Activated CD4-positive, alpha-beta T cell treated with anti-CD3 and anti-CD28 coated beads, Interleukin-2, amount 50 U/mL, for 4 hours (primary cell): ENCODE data around the gene FAM186B.

ENCODE experiments used
- DNase-seq, 2 experiments: peaks; one replicate each; pipeline ENCODE4 v3.0.0-alpha.2; 2020

Gene FAM186B

DNA sequence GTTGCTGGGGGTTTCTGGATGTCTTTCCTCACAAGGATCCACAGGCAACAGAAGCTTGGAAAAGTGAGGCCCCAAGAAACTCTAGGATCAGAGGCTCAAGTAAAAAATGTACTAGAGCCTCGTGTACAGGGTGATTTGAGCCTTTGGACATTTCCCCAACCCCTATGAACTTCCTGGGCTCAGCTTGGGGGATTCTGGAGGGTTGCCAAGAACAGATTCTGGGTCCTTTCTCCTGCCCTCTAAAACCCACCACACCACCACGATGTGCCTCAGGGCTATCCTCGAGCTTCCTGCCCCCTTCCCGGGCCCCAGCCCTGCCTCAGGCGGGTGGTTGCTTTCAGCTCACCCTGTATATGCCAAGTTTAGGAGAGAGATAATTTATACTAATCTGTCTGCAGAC, 583 bp downstream of the FAM186B start:
- no peak for DNase-seq

DNA sequence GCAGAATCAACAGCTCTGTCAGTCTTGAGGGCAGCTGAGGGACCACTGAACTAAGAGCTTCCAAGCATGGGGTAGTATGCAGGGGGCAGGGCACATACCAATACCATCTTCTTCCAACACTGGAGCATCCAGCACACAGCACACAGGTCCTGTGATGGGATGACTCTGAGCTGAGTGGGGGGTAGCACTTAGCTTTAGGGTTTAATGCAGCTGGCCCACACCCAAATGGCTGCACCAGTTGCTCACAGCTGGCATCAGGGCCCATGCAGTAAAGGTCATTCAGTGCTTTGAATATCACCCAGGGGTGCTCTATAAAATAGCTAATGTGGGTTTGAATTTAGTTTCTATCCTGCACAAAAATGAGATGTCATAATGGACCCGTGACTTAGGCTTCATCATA, 1.7 kb downstream of the FAM186B start:
- no peak for DNase-seq

DNA sequence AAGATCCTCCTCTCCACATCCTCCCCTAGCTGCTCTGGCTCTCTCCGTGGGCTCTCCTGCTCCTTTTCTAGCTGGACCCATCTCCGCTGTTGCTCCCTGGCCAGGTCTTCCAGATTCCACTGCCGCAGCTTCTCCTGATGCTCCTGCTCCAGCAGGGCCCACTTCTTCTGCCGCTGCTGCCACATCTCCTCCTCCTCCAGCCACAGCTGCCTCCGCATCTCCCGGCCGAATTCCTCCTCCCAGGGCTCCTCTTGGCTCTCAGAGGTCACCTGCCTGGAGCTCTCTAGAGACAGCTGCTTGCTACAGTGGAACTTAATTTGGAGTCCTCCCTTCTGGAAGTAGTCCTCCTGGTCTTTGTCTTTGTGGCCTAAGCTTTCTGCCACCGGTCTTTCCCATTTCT, 5.5 kb downstream of the FAM186B start:
- DNase-seq: no peak

DNA sequence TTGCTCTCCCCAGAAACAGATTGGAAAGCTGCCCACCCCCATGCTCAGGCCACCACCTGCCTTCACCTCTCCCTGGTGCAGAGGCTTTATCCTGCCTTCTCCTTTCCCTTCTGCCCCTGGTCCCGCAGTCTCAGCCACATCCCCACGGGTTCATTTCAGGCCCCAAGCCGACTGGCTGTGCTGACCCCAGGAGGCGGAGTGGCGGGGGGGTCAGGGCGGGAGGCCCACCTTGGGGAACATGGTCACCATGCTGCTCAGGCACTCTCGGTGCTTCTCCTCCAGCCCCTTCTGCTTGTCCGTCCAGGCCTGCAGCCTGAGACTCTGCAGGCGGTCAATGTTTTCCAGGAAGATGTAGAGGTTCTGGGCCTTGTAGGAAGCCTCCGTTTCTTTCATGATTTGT, 6.9 kb downstream of the FAM186B start:
- no peak for DNase-seq

DNA sequence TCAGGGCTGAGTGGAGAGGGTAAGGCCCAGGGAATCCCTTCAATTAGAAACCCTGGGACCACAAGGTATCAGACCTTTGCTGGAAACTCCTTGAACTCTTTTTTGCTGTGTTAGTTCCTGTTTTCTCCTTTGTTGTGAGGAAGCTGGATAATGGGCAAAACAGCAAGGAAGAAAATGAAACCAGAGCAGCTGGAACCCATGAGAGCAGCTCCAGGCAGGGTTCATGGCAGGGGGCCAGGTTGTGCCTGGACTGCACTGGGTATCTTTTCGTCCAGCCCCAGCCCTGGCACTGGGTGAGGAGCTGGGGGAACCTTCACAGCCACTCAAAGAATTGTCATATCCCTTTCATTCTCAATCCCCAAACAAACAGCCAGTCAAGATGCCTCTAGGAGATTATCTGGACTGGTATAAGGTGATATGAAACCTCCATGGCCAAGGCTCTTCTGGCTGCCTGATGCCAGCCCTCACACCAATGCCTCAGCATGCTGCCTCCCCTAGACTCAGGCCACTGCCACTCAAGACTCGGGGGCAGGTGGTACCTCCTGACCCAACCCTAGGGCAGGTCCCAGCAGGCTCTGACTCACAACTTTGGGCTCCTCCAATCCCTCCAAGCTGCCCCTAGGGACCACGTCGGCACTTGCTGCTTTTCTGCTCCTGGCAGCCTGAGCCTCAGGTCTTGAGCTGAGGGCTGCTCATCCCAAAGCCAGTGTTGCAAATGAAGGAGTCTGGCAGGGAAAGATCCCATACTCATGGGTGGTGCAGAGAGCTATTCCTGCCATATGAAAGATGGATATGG, 16.5 kb downstream of the FAM186B start:
- no peak for DNase-seq

DNA sequence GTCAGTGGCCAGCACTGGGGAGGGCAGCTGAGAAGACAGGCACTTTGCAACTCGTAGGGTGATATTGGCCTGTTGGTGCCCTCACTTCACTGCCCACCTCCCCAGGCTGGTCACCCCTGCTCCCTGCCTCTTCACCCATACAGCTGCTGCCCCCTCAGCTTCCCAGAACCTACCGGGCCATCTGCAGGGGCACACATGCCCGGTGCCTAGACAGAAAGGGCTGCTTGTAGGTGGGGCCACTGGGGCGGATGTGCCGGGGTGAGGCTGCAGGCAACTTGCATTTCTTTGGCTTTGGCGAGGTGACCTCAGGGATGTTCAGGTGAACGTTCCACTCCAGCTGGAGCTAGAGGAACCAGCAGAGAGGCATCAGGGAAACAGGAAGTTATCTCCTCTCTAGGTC, 17.2 kb downstream of the FAM186B start:
- DNase-seq: no peak

DNA sequence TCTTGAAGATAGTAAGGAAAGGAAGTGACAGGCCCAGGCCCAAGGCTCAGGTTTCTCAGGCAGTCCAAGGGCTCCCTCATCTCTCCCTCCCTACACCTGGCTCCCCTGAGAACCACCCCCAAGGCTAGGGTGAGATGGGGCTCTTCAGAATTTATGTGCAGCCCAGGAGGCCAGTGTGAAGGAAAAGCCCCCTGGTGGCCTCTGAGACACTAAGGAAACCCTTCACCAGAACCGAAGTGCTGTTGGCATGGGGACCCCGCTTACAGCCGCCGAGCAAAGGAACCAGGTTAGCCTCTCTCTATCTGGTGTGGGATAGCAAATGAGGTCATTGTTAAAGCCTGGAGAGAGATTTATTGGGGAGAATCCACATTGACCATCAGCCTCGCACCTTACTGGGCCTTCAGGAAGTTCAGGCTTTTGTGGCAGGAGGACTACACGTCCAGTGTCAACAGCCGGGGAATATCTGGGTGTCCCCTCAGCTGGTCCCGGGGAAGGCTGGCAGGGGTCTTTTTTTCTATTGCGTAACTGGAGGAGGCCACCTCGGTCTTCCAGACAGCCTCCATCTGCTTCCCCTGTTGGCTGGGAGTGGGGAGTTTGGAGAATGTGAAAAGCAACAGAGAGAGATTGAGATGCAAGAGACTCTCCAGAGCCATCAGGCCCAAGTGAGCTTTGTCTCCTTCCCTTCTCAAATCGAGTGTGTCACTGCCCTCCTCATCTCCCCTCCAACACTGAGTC, 18.1 kb downstream of the FAM186B start:
- no peak for DNase-seq

DNA sequence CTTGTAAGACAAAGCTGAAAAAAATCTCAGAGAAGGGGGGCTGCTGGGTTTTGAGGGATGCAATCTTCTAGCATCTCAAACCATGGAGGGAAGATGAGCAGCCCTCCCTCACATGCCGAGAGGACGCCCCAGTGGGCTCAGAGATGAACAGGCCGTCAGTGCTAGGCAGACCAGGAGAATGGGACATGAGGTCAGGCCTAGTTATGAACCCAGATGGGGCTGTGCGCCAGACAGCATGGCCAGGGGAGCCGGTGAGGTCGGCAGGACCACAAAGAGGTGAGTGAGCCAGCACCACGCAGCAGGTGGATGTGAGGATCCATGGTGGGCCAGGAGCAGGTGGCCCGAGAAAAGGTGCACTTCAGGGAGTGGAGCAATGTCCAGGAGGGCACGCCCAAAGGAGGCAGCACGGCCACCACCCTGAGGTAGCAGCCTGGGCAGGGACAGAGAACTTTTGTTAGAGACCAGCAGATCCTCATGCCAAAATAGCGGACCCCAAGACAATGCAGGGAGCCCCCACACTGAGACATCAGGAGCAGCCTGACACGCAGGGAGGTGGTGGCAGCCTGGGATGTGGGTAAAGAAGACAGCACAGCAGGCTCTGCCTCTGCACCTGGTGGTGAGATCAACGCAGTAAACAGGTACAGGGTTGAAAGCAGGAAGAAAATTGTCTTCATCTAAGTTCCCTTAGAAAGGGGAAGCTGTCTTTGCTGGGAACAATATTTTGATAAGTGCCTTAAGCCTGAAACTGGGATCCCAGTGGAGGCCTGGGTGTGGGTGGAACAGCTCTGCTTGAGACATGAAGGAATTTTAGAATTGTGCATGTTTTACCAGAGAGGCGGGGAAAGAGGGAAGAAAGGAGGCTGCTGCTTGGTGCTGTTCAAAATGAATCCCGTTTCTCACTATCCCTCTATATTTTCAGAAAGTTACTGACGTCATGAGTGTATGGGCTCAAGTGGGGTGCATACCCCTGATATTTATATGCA, 19.7 kb downstream of the FAM186B start:
- no peak for DNase-seq

DNA sequence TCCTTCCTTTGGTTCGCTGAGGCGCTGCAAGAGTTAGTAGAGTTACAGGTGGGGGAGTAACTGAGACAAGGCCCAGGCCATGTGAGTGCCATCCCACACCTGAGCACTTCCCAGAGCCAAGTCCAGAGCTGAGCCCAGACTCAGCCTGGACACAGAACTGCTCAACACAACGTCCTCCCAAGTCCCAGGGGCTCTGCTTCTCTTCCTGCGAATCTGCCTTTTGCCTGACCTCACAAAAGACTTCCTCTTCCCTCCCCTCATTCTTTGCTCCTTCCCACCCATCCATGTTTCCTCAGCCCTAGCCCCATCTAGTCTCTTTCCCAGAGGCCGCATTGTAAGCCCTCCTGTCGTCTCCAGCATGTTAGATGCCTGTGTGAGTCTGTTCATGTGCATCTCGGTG, 20.8 kb downstream of the FAM186B start:
- no peak for DNase-seq

DNA sequence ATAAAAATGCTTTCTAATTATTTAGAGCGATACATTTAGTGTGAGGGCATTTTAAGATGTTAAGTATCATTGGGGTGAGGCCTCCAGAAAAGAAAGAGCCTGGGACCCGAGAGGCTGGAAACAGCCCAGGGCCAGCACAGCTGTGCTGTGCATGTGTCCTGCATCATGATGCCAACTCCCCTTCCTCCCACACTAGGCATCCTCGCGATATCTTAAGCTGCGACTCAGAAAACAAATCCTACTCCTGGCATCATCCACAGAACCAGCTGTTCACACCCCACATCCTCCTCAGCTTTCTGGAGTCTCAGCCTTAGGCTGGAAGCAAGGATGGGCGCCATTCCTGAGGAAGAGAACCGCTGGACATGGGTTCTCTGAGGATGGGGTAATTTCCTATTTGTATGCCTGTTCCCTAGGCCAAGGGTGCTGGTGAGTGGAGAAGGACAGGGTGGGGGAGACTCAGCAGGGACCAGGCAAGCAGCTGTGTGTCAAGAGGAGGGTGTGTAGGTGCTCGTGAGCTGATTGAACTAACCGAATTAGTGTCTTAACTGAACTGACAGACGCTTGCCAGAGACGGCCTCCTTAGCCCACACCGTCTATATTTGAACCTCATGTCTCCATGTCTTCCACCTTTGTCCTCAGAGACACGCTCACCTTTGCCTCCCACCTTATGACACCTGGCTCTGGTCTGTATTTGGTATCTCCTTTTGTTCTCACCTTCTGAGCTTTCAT, 21.9 kb downstream of the FAM186B start:
- DNase-seq: no peak

DNA sequence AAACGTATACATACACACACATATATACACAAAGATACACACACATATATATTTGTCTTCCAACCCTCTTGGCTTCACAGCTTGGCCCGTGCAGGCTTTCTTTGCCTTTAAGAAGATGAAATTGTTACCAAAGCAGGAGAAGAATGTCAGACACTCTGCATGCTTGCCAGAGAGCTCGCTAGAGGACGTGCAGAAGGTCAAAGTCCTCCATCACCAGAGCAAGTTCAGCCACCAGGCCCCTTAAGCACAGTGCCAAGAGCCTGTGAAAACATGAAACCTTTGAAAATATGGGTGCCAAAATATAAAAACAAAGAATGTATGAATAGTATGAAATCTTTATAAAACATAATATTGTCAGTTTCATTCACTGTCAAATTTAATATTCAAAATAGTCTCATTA, 22.6 kb downstream of the FAM186B start:
- no peak for DNase-seq

DNA sequence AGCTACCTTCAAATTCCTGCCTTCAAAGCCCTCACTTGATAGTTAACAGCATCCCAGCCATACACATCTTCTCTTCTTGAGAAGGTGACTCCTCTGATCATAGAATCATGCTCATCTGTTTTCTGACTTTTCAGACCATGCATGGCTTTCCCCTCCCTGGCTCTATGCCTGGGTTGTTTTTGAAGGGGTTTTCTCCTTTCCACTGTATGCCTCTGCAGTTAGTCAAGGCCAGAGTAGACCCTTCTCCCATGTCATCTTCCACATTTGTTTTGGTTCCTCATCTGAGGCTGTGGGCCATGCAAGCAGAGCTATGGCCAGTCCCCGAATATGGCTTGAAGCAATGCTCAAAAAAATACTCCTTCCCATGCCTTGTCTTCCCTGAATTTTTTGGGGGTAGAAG, 23.2 kb downstream of the FAM186B start:
- no peak for DNase-seq

DNA sequence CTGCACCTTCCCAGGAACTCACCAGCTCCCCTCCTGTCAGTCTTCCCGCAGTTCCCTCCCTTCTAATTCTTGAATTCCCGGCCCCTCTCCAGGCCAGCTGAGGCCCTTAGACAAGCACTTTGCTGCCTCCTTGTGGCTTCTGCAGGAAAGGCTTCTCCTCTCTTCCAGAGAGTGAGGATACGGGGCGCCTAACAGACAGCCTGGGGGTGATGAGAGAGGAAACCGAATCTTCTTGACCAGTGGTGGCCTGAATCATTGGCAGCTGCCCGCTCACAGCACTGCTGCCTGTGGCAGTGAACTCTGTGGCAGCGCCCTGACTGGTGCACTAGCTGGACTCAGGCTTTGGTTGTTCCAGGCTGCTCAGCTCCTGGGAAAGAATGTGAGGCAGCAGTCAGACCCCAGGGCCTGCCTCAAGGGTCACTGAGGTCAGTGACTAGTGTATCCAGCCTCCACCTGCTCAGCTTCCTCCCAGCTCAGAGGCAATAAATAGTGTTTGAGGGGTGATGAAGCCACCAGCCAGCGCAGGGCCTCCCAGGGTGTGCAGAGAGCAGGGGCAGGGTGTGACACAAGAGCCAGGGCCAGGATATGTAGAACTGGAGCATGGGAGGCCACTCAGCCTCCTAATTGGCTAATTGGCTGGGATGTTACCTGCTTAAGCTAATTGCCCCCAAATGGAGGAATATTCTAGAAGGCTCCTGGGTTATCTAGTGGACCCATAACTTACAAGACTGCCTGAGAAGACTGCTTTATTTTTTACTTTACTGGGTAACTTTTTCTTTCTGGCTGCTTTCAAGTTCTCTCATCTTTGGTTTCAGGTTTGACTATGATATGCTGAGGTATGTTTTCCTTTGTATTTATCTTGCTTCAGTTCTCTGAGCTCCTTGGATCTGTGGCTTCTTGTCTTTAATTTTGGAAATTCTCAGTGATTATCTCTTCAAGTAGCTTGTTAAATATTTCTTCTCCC, 24.6 kb downstream of the FAM186B start:
- DNase-seq: peak; percentile 39 to 44

DNA sequence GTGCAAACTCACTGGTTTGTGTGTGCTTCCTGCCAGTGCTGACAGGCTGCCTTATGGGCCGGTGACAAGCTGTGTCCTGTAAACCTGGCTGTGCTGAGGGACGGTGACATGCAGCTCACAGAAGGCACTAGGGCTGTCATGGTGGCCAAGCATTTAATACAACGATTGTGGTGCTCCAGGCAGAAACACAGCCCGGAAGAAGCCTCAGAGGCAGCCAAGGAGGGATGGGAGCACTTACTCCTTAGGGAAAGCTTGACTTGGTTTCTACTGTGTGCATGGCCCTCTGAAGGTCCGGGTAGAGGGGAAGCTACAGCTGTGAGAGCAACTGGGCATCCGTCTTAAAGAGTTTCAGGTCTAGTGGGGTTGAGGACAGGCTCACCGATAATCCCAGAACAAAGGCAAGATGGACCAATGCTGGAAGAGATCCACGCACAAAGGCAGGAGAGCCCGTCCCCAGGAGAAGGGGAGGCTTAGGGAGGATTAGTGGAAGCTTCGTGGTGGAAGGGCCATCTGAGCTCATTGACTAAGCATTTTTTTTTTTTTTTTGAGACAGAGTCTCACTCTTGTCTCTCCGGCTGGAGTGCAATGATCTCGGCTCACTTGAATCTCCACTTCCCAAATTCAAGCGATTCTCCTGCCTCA, 26.8 kb downstream of the FAM186B start:
- DNase-seq: no peak

DNA sequence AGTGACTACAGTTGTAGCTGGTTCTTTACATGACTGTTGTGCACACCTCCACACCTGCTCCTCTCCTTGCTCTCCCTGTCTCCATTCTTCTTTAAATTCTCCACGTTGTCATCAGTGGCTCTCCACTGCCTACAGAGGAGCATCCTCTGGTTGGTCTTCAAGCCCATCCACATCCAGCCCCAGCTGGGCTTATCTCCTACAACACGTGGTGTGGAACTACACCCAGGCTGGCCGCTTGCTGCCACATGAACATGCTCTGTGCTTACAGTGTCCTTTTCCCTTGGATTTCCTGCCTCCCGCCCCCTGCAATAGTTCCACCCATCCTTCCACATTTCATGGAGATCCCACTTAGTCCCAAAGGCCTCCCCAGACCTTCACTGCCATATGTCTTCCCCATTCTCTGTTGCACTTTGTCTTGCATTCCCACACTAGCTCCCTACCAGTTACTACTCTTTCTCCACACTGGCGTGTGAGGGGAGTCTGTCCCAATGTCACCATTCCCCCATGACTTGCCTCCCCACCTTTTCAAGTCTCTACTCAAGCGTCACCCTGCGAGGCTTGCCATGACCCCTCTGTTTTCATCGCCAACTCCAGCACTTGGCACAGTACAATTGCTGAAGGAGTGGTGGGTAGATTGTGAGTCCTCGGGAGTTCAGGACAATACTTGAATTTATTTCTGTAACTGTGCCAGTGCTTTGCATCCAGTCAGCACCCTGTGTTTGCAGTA, 27.7 kb downstream of the FAM186B start:
- no peak for DNase-seq

DNA sequence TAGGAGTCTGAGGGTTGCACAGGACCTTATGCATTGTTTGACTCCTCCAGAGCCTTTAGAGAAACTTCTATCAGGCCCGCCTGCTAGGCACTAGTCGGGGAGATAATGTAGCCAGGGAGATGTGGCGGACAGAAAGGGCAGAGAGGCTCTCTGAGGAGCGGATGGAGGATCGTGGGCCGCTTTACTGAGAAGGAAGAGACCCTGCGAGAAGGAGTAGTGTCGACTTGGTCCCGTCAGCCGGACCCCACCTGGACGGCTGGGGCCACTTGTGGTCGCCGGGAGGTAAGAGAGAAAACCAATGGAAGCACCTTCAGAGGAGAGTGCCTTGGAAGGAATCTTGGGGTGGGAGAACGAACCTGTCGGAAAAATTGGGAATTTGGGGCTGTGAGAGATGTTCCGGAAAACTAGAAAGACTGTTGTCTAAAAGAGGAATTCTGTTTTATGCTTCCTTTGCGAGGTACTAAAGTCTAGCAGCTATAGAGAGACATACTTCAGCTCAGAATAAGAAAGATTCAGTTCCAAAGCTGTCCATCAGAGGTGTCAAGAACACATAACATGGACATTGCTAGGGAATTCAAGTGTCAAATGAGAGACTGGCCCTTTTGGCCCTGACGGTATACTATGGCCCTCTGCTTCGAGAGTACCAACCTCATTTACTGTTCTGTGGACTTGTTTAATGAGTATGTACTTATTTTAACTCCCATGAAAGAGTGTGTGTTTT, 36.8 kb downstream of the FAM186B start:
- no peak for DNase-seq

DNA sequence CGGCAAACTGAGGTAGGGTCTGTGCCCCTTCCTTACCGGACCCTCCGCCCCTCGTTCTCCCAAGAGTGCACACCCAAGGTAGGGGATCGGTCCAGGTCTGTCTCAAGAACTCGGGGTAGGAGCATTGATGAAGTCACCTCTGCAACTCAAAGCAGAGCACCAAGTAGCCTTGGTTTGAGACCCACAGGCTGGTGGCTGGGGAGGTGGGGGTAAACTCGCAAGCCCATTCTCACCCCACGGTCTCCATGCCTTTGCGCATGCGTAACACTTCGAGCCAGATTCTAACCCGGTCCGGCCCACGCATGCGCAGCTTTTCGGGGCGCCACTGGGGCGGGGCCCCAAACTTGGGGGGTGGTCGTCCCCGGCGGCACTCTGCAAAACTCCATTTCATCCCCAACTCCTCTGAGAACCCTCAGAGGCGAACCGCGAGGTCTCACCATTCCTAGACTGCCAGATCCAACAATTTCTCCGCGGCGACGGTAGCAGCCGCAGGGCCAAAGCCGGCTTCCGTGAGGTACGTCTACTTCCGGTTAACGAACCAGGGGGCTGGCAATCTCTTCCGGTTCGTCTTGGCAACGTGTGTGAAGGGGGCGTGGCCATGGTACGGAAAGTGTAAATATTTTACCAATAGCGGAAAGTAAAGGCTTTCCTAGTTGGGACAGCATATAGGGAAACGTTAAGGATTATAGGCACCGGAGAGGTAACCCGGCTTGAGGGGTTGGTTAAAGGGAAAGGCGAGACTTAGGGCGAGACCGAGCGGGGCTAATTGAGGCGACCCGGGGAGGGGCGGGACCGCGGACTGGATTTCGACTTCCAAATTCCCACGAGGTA, 37.6 kb downstream of the FAM186B start, which contains the start of gene MCRS1:
Gene MCRS1 (minus strand): TSS at position 532 of the 831 bp plus-strand sequence. CDS start 1,411 bp downstream, outside the sequence.
- DNase-seq: peak; percentile 84 to 87

DNA sequence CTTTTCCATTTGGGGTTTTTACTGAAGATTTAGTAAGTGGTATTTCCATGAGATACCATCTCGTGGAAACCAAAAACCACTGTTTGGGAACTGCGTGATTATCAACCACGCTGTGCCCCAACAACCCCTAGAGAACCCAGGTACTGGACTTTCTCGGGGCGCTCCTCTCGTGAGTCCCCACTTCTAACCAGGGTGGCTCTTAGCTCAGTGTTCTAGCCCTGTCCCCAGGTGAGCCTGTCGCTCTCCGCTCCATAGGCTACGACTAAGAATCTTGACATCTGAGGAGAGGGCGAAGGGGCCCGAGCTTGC, 38.2 kb downstream of the FAM186B start:
- DNase-seq: no peak

DNA sequence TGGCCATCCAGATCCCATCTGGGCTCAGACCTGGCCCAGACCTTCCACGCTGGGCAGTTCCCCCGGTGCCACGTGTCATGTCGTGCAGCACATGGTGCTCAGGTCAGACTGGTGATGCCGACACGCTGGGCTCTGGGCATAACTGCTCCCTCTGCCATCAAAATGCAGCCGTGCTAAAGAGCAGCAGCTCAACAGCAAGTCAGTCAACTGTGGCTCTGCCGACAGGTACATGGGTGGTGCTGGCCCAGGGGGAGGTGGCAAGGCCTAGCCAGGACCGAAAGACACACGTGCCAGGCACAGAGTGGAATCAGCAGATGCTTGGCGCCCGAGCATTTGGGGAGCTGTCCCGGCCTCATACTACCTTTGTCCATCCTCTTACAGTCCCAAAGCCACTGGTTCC, 39.1 kb downstream of the FAM186B start:
- DNase-seq: no peak
